HG03558 (cell line): Measurements from ENCODE around the gene CCDC174.
A peak's percentile ranks its signal among the peaks of the same experiment; 100 is the strongest.
"Not testable (repeated sequence)": the region's sequence is repeated elsewhere in the genome, so short reads cannot be mapped to it uniquely, and the experiment has no call there.

Source experiments
- ATAC-seq: cut with Tn5 transposase; IDR thresholded peaks from one replicate; pipeline ENCODE4 v1.9.1; 2021; ENCODE audit warnings: moderate number of reproducible peaks; ENCODE audit not compliant: unreplicated experiment; ENCODE audit errors: extremely low read depth

CCDC174 gene

GRCh38 chr3:14651440-14652251 lies at the start of gene CCDC174:
Gene CCDC174 (plus strand): TSS chr3:14651762. CDS start chr3:14651837, 75 bp downstream.
- peak; percentile 98 for ATAC-seq

GRCh38 chr3:14602006-14602803 lies 49.4 kb upstream of the CCDC174 start:
- no peak for ATAC-seq

- ATAC-seq: no peak
Observed at GRCh38 chr3:14602804-14603644, 48.5 kb upstream of the CCDC174 start.

- ATAC-seq: no peak
Observed at GRCh38 chr3:14605067-14605466, 46.5 kb upstream of the CCDC174 start.

- ATAC-seq: no peak
Observed at GRCh38 chr3:14605744-14606143, 45.8 kb upstream of the CCDC174 start.

GRCh38 chr3:14606669-14607339 lies 44.8 kb upstream of the CCDC174 start:
- no peak for ATAC-seq

- no peak for ATAC-seq
Observed at GRCh38 chr3:14608298-14608697, 43.3 kb upstream of the CCDC174 start.

GRCh38 chr3:14609058-14609457 lies 42.5 kb upstream of the CCDC174 start:
- not testable (repeated sequence) for ATAC-seq

- ATAC-seq: no peak
Observed at GRCh38 chr3:14609506-14609905, 42.1 kb upstream of the CCDC174 start.

- ATAC-seq: no peak
Observed at GRCh38 chr3:14609941-14610340, 41.6 kb upstream of the CCDC174 start.

GRCh38 chr3:14614189-14614588 lies 37.4 kb upstream of the CCDC174 start:
- no peak for ATAC-seq

- ATAC-seq: no peak
Observed at GRCh38 chr3:14614862-14615261, 36.7 kb upstream of the CCDC174 start.

- ATAC-seq: no peak
Observed at GRCh38 chr3:14616606-14617507, 34.7 kb upstream of the CCDC174 start.

- no peak for ATAC-seq
Observed at GRCh38 chr3:14617508-14618023, 34.0 kb upstream of the CCDC174 start.

GRCh38 chr3:14619605-14620004 lies 32.0 kb upstream of the CCDC174 start:
- no peak for ATAC-seq

- no peak for ATAC-seq
Observed at GRCh38 chr3:14620512-14620911, 31.1 kb upstream of the CCDC174 start.

GRCh38 chr3:14621093-14621492 lies 30.5 kb upstream of the CCDC174 start:
- ATAC-seq: no peak

- no peak for ATAC-seq
Observed at GRCh38 chr3:14622368-14622767, 29.2 kb upstream of the CCDC174 start.

- ATAC-seq: no peak
Observed at GRCh38 chr3:14623569-14624051, 28.0 kb upstream of the CCDC174 start.
